D341Med (cell line): ENCODE data around the gene ABCC5.
"Not testable (repeated sequence)": the region's sequence is repeated elsewhere in the genome, so short reads cannot be mapped to it uniquely, and the experiment has no call there.

Experiments
- DNase-seq: peaks from one replicate; pipeline ENCODE4 v3.0.0; 2012; ENCODE audit warnings: low spot score

The ABCC5 gene

DNA sequence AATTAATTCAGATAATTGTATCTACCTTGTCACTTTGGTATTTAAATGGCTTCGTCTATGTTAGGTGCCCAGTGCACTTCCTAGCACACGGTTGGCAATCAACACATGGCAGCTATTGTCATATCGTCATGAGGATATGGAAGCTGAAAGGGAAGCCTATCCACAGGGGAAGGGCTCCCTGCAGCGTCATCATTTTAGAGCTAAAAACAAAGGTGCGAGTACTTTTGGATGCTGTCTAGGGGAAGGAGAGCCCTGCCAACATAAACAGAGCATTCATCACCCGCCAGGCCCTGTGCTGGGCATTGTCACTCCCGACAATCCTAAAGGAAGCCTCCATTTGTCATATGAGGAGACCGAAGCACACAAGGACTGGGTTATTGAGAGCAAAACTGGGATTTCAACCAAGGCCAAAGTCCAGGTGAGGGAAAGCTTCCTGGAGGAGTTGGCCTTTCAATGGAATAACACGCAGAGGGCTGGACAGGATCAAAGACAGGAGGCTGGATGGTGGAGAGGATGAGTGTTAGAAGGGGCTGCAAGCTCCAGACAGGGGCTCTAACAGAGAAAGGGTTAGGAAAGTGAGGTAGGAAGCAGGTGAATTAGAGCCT lies 125.0 kb downstream of the ABCC5 start:
- DNase-seq: no peak

DNA sequence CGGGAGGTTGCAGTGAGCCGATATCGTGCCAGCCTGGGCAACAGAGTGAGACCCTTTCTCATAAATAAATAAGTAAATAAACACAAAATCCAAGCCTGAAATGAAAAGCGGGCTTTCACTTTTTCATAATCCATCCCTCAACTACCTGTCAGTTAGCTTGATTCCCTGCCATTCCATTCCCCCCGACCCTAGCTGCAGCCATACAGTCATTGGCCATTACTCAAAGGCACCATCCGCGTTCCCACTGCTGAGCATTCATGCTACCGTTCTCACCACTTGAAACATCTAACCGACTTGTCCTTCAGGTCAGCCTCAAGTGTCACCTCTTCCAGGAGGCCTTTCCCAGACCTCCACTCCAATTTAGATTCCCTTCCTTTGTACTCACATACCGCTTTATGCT lies 131.9 kb downstream of the ABCC5 start:
- no peak for DNase-seq

DNA sequence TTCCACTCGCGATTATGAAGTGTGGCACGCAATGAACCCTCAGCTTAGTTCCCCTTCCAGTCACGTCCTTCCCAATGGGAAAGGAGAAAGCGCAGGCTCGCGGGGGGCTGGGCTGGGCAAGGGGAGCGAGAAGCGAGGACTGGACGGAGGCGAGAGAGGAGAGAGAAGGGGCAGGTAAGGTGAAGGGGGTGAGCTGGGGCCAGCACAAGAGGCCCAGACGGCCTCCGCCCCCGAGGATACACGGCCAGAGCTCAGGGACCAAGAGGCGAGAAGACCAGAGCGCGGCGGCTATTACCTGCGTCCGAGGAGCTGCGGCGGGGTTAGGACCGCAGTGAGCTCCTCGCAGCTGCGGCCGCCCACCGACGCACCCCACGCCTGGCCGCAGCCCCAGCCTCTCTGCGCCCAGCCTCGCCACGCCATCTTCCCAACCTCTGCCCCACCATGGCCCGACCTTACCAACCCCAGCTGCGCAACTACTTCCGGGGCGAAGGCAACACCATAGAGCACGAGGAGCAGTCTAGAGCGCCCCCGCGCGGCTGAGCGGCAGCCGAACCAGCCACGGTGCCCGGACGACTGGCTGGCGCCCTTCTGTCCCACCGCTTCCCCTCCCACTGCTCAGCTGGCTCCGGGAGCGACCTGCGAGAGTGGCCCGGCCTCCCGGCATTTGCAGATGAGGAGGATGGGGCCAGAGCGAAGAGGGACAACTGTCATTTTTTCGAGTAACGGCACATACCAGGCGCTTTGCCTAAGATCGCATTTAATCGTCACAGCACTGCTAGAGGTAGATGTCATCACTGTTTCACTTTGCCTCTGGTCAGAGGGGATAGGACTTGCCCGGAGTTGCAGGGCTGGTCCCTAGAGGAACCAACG lies 133.0 kb downstream of the ABCC5 start, which contains the start of gene PARL:
Gene PARL (minus strand): TSS at position 454 of the 870 bp plus-strand sequence. CDS start 34 bp downstream, at position 420.
- DNase-seq: peak; percentile 95

DNA sequence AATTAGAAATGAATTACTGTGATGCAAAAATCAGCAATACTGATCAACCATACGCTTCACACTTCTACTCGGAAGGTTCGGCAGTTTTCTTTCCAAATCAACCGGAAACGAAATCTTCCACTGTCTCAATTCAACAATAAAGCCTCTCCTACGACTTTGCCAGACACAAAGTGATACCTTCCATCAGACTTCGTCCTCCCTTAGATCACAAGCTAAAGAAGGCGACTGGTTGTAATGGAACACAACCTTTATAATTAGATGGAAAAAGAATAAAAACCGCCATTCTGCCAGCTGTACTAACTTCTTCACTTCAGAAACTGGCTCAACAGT lies 133.6 kb downstream of the ABCC5 start:
- DNase-seq: no peak

DNA sequence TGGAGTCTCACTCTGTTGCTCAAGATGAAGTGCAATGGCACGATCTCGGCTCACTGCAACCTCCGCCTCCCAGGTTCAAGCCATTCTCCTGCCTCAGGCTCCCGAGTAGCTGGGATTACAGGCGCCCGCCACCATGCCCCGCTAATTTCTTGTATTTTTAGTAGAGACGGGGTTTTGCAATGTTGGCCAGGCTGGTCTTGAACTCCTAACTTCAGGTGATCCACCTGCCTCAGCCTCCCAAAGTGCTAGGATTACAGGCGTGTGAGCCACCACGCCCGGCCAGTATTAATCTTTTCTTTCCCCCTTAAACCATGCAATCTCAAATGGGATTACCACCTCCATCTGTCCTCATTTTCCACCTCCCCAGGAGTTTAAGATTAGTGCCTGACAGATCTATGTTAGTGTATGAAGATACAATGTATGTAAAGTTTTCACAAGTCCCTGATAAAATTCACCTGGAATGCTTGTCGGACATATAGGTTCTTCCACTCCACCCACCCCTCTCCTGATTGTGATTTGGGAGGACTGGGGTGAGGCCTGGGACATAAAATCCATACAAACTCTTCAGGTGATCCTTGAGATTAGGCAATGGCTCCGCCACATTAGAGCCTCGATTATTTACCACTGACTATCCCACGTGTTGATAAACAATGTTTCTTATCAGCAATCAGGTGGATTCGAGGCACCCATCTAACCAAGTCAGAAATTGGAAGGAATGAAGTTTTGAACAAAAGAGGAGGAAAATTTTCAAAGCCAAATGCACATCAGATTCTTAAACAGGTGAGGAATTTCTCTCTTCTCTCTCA lies 134.2 kb downstream of the ABCC5 start:
- DNase-seq: no peak

DNA sequence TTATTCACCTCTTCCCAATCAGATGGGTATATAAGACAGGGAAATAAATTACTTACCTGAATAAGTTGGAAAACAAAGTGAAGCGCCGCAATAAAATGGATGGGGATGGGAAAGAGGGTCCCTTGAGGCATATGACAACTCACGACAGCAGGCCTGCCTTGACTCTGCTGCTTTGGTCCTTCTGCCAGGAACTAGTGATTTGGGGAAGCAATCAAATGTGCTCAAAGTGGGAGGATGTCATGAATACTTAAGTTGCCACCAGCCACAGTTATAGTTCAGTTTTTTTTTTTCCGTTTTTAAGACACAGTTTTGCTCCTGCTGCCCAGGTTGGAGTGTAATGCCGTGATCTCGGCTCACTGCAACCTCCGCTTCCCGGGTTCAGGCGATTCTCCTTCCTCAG lies 137.6 kb downstream of the ABCC5 start:
- DNase-seq: no peak

DNA sequence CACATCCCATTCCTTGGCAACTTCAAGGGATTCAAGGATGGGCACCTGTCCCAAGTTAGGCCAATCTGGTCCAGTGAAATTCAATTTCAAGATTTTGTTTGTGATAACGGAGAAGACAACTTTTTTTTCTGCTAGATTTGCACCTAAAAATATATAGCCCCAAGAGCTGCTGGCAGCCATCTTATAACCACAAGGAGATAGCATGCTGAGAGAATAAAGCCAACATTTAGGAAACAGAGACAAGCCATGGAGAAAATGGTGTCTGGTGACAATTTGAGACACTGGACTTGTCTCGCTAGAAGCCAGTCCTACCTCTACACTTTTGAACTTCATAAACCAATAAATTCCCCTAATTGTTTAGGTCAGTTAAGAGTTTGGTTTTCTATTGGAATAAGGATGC lies 138.4 kb downstream of the ABCC5 start:
- no peak for DNase-seq

DNA sequence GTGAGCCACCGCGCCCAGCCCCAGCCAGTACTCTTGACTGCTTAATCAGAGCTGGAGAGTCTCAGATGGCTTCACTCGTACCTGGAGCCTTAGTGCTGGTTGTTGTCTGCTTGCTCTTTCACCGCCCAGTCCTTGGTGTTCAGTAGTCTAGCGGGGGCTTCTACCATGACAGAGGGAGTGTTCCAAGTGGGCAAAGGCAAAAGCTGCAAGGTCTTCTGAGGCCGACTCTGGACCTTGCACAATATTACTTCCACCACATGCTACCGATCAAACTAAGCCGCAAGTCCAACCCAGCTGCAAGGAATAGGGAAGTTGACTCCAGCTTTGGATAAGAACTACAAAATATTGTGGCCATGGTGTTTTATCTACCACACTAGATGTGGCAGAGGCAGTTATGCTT lies 139.6 kb downstream of the ABCC5 start:
- no peak for DNase-seq

DNA sequence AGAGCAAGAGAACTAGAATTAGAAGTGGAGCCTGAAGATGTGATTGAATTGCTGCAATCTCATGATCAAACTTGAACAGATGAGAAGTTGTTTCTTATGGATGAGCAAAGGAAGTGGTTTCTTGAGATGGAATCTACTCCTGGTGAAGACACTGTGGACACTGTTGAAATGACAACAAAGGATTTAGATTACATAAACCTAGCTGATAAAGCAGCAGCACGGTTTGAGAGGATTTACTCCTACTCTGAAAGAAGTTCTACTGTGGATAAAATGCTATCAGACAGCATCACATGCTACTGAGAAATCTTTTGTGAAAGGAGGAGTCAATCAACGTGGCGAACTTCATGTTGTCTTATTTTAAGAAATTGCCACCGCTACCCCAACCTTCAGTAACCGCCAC lies 140.5 kb downstream of the ABCC5 start:
- not testable (repeated sequence) for DNase-seq

DNA sequence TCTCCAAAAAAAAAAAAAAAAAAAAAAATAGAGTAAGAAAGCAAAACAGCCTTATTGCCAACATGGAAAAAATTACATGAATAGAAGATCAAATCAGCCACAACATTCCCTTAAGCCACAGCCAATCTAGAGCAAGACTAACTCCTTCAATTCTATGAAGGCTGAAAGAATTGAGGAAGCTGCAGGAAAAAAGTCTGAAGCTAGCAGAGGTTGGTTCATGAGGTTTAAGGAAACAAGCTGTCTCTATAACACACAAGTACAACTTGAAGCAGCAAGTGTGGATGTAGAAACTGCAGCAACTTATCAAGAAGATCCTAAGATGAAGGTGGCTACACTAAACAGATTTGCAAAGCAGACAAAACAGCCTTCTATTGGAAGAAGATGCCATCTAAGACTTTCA lies 142.3 kb downstream of the ABCC5 start:
- DNase-seq: no peak

DNA sequence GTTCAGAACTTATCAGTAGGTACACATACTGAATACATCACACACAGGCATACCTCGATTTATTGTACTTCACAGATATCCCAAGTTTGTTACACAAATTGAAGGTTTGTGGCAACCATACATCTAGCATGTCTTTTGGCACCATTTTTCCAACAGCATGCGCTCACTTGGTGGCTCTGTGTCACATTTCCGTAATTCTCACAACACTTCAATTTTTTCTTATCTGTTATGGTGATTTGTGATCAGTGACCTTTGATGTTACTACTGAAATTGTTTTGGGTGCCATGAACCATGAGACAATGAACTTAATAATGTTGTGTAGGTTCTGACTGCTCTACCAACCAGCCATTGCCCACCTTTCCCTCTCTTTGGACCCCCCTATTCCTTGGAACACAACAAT lies 143.8 kb downstream of the ABCC5 start:
- no peak for DNase-seq

DNA sequence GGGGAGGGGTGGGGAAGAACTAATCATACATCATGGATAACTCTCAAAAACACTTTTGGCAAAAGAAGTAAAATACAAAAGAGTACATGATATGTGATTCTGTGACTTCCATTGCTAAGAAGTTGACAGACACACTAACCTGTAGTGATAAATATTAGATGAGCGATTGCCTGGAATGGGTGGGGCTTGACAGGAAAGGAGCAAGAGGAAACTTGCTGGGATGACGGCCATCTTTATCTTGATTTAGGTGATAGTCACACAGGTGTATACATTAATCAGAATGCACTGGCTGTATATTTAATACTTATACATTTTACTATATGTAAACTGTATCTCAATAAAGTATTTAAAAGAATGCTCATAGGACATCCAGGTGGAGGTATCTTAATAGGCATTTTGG lies 146.1 kb downstream of the ABCC5 start:
- DNase-seq: no peak

DNA sequence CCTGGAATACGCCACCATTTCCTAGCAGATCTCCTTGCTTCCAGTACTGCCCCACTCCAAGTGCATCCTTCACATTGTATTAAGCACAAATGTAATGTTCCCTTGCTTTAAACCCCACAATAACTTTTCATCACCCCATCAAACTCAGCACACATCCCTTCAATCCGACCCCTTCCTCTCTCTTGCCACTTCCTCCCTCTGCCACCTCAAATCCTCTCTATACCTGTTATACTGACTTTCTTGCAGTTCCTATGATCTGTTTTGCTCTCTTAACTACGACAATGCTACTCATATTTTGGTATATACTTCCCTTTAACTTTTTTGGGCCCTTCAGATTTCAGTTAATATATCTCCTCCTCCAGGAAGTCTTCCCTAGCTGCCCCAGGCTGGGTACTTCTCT lies 147.1 kb downstream of the ABCC5 start:
- no peak for DNase-seq
